GM23248 (cell line): ENCODE data around the gene FHOD3. TPM values are rescaled to one million over a fixed set of nuclear protein-coding genes. Genes with fewer than 3 reads are reported as not detected.
A peak's percentile ranks its signal among the peaks of the same experiment; 100 is the strongest.

Experiments
- DNase-seq: peaks from one replicate; pipeline ENCODE4 v3.0.0-alpha.2; 2015
- H2AFZ ChIP-seq: fragments of 200-600 bp; sonication (generic); 2 replicates; pipeline ENCODE4 v1.6.1; 2016; ENCODE audit warnings: antibody characterized with exemption
- H3F3A ChIP-seq: fragments of 200-600 bp; sonication (generic); 2 replicates; pipeline ENCODE4 v1.6.1; 2016; ENCODE audit warnings: mild to moderate bottlenecking, antibody characterized with exemption, mixed run types; ENCODE audit not compliant: insufficient read depth
- H3K27ac ChIP-seq: fragments of 200-600 bp; sonication (generic); 2 replicates; pipeline ENCODE4 v1.5.1; 2016; ENCODE audit warnings: mild to moderate bottlenecking
- H3K27me3 ChIP-seq: fragments of 200-600 bp; sonication (generic); replicated peaks from 2 replicates; pipeline ENCODE4 v1.6.1; 2016; ENCODE audit warnings: mild to moderate bottlenecking; ENCODE audit not compliant: insufficient read depth
- H3K36me3 ChIP-seq: fragments of 200-600 bp; sonication (generic); 2 replicates; pipeline ENCODE4 v1.6.1; 2016; ENCODE audit warnings: low read depth, mild to moderate bottlenecking
- H3K4me1 ChIP-seq: fragments of 200-600 bp; sonication (generic); 2 replicates; pipeline ENCODE4 v1.6.1; 2016; ENCODE audit warnings: mild to moderate bottlenecking; ENCODE audit not compliant: insufficient read depth
- H3K4me2 ChIP-seq: fragments of 200-600 bp; sonication (generic); one replicate; pipeline ENCODE4 v1.6.1; 2016; ENCODE audit warnings: mild to moderate bottlenecking; ENCODE audit not compliant: unreplicated experiment
- H3K4me3 ChIP-seq: fragments of 200-600 bp; sonication (generic); 2 replicates; pipeline ENCODE4 v1.5.1; 2016; ENCODE audit warnings: mild to moderate bottlenecking
- H3K79me2 ChIP-seq: fragments of 200-600 bp; sonication (generic); 2 replicates; pipeline ENCODE4 v1.6.1; 2016; ENCODE audit warnings: mild to moderate bottlenecking; ENCODE audit not compliant: insufficient read depth
- H3K9ac ChIP-seq: fragments of 200-600 bp; sonication (generic); 2 replicates; pipeline ENCODE4 v1.6.1; 2016; ENCODE audit warnings: mild to moderate bottlenecking
- H3K9me2 ChIP-seq: fragments of 200-600 bp; sonication (generic); 2 replicates; pipeline ENCODE4 v1.6.1; 2016; ENCODE audit warnings: mixed run types, mild to moderate bottlenecking, moderate library complexity; ENCODE audit not compliant: insufficient read depth
- H3K9me3 ChIP-seq: fragments of 200-600 bp; sonication (generic); one replicate; pipeline ENCODE4 v1.6.1; 2017; ENCODE audit warnings: low read depth
- H4K20me1 ChIP-seq: fragments of 200-600 bp; sonication (generic); 2 replicates; pipeline ENCODE4 v1.6.0; 2016; ENCODE audit not compliant: insufficient read depth
- EZH2 ChIP-seq: fragments of 200-600 bp; sonication (generic); IDR thresholded peaks from 2 replicates; pipeline ENCODE4 v1.6.1; 2018; ENCODE audit warnings: antibody characterized with exemption, mild to moderate bottlenecking; ENCODE audit not compliant: insufficient read depth, poor library complexity, severe bottlenecking
- EZH2phosphoT487 ChIP-seq: fragments of 200-600 bp; sonication (generic); IDR thresholded peaks from 2 replicates; pipeline ENCODE4 v1.6.1; 2018; ENCODE audit warnings: antibody characterized with exemption, moderate library complexity, mild to moderate bottlenecking, low read depth; ENCODE audit not compliant: insufficient read depth
- WGBS, 2 experiments: methylation state at CpG; one replicate each; pipeline ENCODE4 v1.1.6; 2015 to 2017; ENCODE audit warnings: low lambda C conversion rate in 2 of 2, low coverage in 1 of 2; ENCODE audit errors: missing lambda C conversion rate in 2 of 2; 5-methylcytosine and 5-hydroxymethylcytosine counted together
- in situ Hi-C: fragments of 300-500 bp; cut with MboI; formaldehyde crosslinking; loops from 2 replicates; pipeline ENCODE4 v1.15.0; 2020
- polyA plus RNA-seq: library from polyadenylated mRNA; unstranded; fragments of >200 nt; fragmentation: Nextera tagmentation; extraction: Ambion mirVana; gene quantifications from 2 replicates; pipeline ENCODE4 v1.2.1, GENCODE V29; 2016
- total RNA-seq: library from RNA; depleted of rRNA; stranded (reverse); fragments of >200 nt; shearing (Covaris generic); gene quantifications from 2 replicates; pipeline ENCODE4 v1.2.3, GENCODE V29; 2014

The FHOD3 gene
- total and polyA plus RNA-seq, 2 experiments from 2014 or later = 1.6 to 10.1 TPM

- WGBS, 2 experiments = 81% methylated on average over 15 of the region's 15 CpGs
- H3K27ac ChIP-seq = no peak overlapping the region
These were observed 154.1 kb downstream of the FHOD3 start for GRCh38 chr18:36451454-36452251.

GRCh38 chr18:36454245-36454644 lies 156.7 kb downstream of the FHOD3 start:
- Histone ChIP-seq H3F3A (peaks cover 7% of the 10 kb centered on the region; the same call in 1 of the 2 replicates), H4K20me1 (no peaks in the 10 kb centered on the region), H3K4me2 (no peak overlapping the region), H3K9me2 (no peaks in the 10 kb centered on the region), H3K79me2 (no peaks in the 10 kb centered on the region; the same call in 1 of the 2 replicates), H3K4me1 (peaks cover 26% of the 10 kb centered on the region), H3K27ac (no peak overlapping the region), H3K9me3 (no peaks in the 10 kb centered on the region), H3K36me3 (no peaks in the 10 kb centered on the region), H3K9ac (no peak overlapping the region), H2AFZ (no peak overlapping the region), H3K4me3 (no peak overlapping the region), H3K27me3 (no peaks in the 10 kb centered on the region)
- in situ Hi-C loops = no loop called here
- 94% methylated on average over 2 of the region's 2 CpGs for WGBS, 2 experiments
- no peak for TF ChIP-seq EZH2
- TF ChIP-seq EZH2phosphoT487 = no peak
- no peak for DNase-seq

More at GRCh38 chr18:36451454-36452251, 154.1 kb downstream of the FHOD3 start:
- Histone ChIP-seq H3K36me3 (no peaks in the 10 kb centered on the region), H2AFZ (no peak overlapping the region), H3K4me2 (peak overlapping the region; percentile 35), H3K4me1 (peaks cover 26% of the 10 kb centered on the region), H3K79me2 (no peaks in the 10 kb centered on the region; the same call in 1 of the 2 replicates), H3K27me3 (no peaks in the 10 kb centered on the region), H4K20me1 (no peaks in the 10 kb centered on the region), H3K4me3 (no peak overlapping the region), H3K9ac (no peak overlapping the region), H3K9me2 (no peaks in the 10 kb centered on the region), H3K9me3 (no peaks in the 10 kb centered on the region), H3F3A (peaks cover 7% of the 10 kb centered on the region; the same call in 1 of the 2 replicates)
- DNase-seq = peak; percentile 50
- in situ Hi-C loops = no loop called here
- no peak for TF ChIP-seq EZH2

- H3K36me3 ChIP-seq = no peaks in the 10 kb centered on the region
- no peak overlapping the region for H3K4me2 ChIP-seq
These were observed 157.4 kb downstream of the FHOD3 start for GRCh38 chr18:36454848-36455458.

GRCh38 chr18:36455931-36456330 lies 158.4 kb downstream of the FHOD3 start:
- Histone ChIP-seq H3K4me2 (no peak overlapping the region), H2AFZ (no peak overlapping the region), H3K27ac (no peak overlapping the region), H3K4me1 (peaks cover 17% of the 10 kb centered on the region), H4K20me1 (no peaks in the 10 kb centered on the region), H3K9me2 (no peaks in the 10 kb centered on the region), H3K4me3 (no peak overlapping the region), H3K79me2 (no peaks in the 10 kb centered on the region; the same call in 1 of the 2 replicates), H3K36me3 (no peaks in the 10 kb centered on the region), H3K9me3 (no peaks in the 10 kb centered on the region), H3K9ac (no peak overlapping the region), H3K27me3 (no peaks in the 10 kb centered on the region), H3F3A (peaks cover 7% of the 10 kb centered on the region; the same call in 1 of the 2 replicates)
- in situ Hi-C loops = no loop called here
- TF ChIP-seq EZH2 (no peak), EZH2phosphoT487 (no peak)
- no peak for DNase-seq
- 81 to 93% methylated on average over 3 to 4 of the region's 4 CpGs for WGBS, 2 experiments

More at GRCh38 chr18:36454848-36455458, 157.4 kb downstream of the FHOD3 start:
- Histone ChIP-seq H3K9ac (no peak overlapping the region), H3K79me2 (no peaks in the 10 kb centered on the region; the same call in 1 of the 2 replicates), H3K27me3 (no peaks in the 10 kb centered on the region), H3K4me1 (peaks cover 20% of the 10 kb centered on the region), H2AFZ (no peak overlapping the region), H3K9me2 (no peaks in the 10 kb centered on the region), H3K9me3 (no peaks in the 10 kb centered on the region), H3F3A (peaks cover 7% of the 10 kb centered on the region; the same call in 1 of the 2 replicates), H3K27ac (no peak overlapping the region), H3K4me3 (no peak overlapping the region), H4K20me1 (no peaks in the 10 kb centered on the region)
- in situ Hi-C loops = no loop called here
- 69 to 70% methylated on average over 4 of the region's 4 CpGs for WGBS, 2 experiments
- DNase-seq = no peak
- no peak for TF ChIP-seq EZH2phosphoT487
- no peak for TF ChIP-seq EZH2
